HEK293 (cell line): ENCODE data around the gene CD276.

Source experiments
- ZBTB7A ChIP-seq: fragments of 450-650 bp; formaldehyde crosslinking; IDR thresholded peaks from 2 replicates; pipeline ENCODE4 v1.5.1; 2016; ENCODE audit warnings: low read depth, missing biosample characterization, missing genetic modification characterization
- ZNF37A ChIP-seq: fragments of 450-650 bp; IDR thresholded peaks from 2 replicates; pipeline ENCODE4 v1.5.1; 2018; ENCODE audit warnings: missing biosample characterization, missing genetic modification characterization
- ZNF596 ChIP-seq: fragments of 450-650 bp; IDR thresholded peaks from 2 replicates; pipeline ENCODE4 v1.5.0; 2018; ENCODE audit warnings: missing biosample characterization, mild to moderate bottlenecking, missing genetic modification characterization, moderate library complexity
- TF ChIP-seq, protein P1 (sequence below): fragments of 450-650 bp; formaldehyde crosslinking; IDR thresholded peaks from 2 replicates; pipeline ENCODE4 v1.5.1; 2016; ENCODE audit warnings: missing biosample characterization, missing genetic modification characterization
- TF ChIP-seq, protein P2 (sequence below): sonication (generic); formaldehyde crosslinking; IDR thresholded peaks from 2 replicates; pipeline ENCODE4 v1.8.1; 2022; ENCODE audit warnings: mild to moderate bottlenecking, moderate library complexity, missing genetic modification reagents
- TF ChIP-seq, protein P3 (sequence below): fragments of 450-650 bp; formaldehyde crosslinking; IDR thresholded peaks from 2 replicates; pipeline ENCODE4 v1.5.1; 2016; ENCODE audit warnings: missing biosample characterization, missing genetic modification characterization

DNA sequence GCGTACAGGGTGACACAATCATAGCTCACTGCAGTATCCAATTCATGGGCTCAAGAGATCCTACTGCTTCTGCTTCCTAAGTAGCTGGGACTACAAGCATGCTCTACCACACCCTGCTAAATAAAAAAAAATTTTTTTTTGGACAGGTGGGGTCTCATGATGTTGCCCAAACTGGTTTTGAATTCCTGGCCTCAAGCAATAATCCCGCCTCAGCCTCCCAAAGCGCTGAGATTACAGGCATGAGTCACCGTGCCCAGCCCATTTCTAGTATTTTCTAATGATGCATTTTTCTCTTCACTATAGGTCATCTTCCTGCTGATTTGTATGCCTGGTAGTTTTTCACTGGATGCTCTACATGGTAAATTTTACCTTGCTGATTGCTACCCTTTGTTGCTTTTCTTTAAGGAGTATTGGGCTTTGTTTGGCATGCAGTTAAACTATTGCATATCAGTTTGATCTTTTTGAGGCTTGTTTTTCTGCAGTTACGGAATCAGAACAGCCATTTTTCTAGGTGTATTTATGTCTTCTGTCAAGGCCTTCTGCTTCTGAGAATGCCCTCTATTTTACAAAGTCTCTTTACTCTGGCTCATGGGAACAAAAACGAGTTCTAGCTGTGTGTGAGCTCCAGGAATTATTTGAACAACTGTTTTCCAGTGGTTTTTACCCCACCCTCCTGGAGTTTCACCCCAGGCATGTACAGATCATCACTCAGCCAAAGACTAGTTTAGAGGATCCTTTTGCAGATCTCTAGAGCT is 36.7 kb upstream of the CD276 start:
- TF ChIP-seq ZNF37A (tag by site-specific recombination) (no peak), ZBTB7A (tag by site-specific recombination) (no peak), ZNF596 (no peak)
- TF ChIP-seq, protein P1, sequence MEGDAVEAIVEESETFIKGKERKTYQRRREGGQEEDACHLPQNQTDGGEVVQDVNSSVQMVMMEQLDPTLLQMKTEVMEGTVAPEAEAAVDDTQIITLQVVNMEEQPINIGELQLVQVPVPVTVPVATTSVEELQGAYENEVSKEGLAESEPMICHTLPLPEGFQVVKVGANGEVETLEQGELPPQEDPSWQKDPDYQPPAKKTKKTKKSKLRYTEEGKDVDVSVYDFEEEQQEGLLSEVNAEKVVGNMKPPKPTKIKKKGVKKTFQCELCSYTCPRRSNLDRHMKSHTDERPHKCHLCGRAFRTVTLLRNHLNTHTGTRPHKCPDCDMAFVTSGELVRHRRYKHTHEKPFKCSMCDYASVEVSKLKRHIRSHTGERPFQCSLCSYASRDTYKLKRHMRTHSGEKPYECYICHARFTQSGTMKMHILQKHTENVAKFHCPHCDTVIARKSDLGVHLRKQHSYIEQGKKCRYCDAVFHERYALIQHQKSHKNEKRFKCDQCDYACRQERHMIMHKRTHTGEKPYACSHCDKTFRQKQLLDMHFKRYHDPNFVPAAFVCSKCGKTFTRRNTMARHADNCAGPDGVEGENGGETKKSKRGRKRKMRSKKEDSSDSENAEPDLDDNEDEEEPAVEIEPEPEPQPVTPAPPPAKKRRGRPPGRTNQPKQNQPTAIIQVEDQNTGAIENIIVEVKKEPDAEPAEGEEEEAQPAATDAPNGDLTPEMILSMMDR (tag by site-specific recombination) = no peak
- TF ChIP-seq, protein P2, sequence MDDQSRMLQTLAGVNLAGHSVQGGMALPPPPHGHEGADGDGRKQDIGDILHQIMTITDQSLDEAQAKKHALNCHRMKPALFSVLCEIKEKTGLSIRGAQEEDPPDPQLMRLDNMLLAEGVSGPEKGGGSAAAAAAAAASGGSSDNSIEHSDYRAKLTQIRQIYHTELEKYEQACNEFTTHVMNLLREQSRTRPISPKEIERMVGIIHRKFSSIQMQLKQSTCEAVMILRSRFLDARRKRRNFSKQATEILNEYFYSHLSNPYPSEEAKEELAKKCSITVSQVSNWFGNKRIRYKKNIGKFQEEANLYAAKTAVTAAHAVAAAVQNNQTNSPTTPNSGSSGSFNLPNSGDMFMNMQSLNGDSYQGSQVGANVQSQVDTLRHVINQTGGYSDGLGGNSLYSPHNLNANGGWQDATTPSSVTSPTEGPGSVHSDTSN = no peak
- TF ChIP-seq, protein P3, sequence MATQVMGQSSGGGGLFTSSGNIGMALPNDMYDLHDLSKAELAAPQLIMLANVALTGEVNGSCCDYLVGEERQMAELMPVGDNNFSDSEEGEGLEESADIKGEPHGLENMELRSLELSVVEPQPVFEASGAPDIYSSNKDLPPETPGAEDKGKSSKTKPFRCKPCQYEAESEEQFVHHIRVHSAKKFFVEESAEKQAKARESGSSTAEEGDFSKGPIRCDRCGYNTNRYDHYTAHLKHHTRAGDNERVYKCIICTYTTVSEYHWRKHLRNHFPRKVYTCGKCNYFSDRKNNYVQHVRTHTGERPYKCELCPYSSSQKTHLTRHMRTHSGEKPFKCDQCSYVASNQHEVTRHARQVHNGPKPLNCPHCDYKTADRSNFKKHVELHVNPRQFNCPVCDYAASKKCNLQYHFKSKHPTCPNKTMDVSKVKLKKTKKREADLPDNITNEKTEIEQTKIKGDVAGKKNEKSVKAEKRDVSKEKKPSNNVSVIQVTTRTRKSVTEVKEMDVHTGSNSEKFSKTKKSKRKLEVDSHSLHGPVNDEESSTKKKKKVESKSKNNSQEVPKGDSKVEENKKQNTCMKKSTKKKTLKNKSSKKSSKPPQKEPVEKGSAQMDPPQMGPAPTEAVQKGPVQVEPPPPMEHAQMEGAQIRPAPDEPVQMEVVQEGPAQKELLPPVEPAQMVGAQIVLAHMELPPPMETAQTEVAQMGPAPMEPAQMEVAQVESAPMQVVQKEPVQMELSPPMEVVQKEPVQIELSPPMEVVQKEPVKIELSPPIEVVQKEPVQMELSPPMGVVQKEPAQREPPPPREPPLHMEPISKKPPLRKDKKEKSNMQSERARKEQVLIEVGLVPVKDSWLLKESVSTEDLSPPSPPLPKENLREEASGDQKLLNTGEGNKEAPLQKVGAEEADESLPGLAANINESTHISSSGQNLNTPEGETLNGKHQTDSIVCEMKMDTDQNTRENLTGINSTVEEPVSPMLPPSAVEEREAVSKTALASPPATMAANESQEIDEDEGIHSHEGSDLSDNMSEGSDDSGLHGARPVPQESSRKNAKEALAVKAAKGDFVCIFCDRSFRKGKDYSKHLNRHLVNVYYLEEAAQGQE (tag by site-specific recombination) = no peak
